HCT116 (cell line): ENCODE results near the gene CAST. TPM values are rescaled to one million over a fixed set of nuclear protein-coding genes. Genes with fewer than 3 reads are reported as not detected.
A peak's percentile ranks its signal among the peaks of the same experiment; 100 is the strongest.

ENCODE experiments used
- ATAC-seq: fragments of 200-7000 bp; cut with Tn5 transposase; 2 replicates; pipeline ENCODE4 v1.9.1; 2020; ENCODE audit warnings: mild to moderate bottlenecking, moderate library complexity
- BruUV-seq: library from RNA; stranded (reverse); fragments of 400-500 nt; replicated peaks from 2 replicates; lab custom pipeline; 2021; lab: Mats Ljungman, UMichigan
- CTCF ChIA-PET: fragments of 300-600 bp; sonication (Branson Sonifier 250); formaldehyde crosslinking; loops from one replicate; lab custom pipeline; 2021; ENCODE audit warnings: antibody characterized with exemption; lab: Charles Lee
- POLR2A ChIA-PET: fragments of 300-600, 350-600 bp; sonication (Branson Sonifier 250); formaldehyde crosslinking; loops from one replicate; lab custom pipeline; 2021; ENCODE audit warnings: antibody characterized with exemption; lab: Charles Lee
- RAD21 ChIA-PET, 2 experiments: fragments of 300-600 bp; sonication (Branson Sonifier 250); formaldehyde crosslinking; loops; one replicate each; lab custom pipeline; 2023; ENCODE audit warnings: low total read pairs in 2 of 2; ENCODE audit not compliant: uncharacterized antibody in 2 of 2, unreplicated experiment in 2 of 2, low non-redundant PET in 1 of 2; lab: Charles Lee
- DNase-seq: peaks from one replicate; pipeline ENCODE4 v3.0.0-alpha.2; 2010; ENCODE audit warnings: low read depth, low spot score
- H2AFZ ChIP-seq: fragments of 200-600 bp; shearing (Covaris generic), sonication (generic); 2 replicates; pipeline ENCODE4 v1.6.1; 2017; ENCODE audit warnings: low read depth, mixed run types, mixed read lengths, antibody characterized with exemption, low read length; ENCODE audit not compliant: poor library complexity, severe bottlenecking
- H3K27ac ChIP-seq: 2 replicates; pipeline ENCODE4 v1.5.1; 2012; ENCODE audit warnings: low read depth, low read length
- H3K27me3 ChIP-seq: fragments of 200-600 bp; sonication (generic); 2 replicates; pipeline ENCODE4 v1.6.1; 2016; ENCODE audit warnings: mixed run types, low read length, mixed read lengths; ENCODE audit not compliant: insufficient read depth
- H3K36me3 ChIP-seq, 2 experiments: fragments of 200-500 bp in 1 of 2; fragments of 200-600 bp in 1 of 2; sonication (Bioruptor generic) in 1 of 2; sonication (generic) in 1 of 2; 2 replicates each; pipeline versions ENCODE4 v1.5.1 to v1.6.1; 2014 to 2016; ENCODE audit warnings: low read length in 2 of 2, inconsistent platforms in 1 of 2, mixed read lengths in 1 of 2, mixed run types in 1 of 2; ENCODE audit not compliant: insufficient read depth in 2 of 2, control insufficient read depth in 1 of 2
- H3K4me1 ChIP-seq, 2 experiments: fragments of 200-600 bp in 1 of 2; sonication (generic) in 1 of 2; 2 replicates each; pipeline versions ENCODE4 v1.5.1 to v1.6.1; 2012 to 2017; ENCODE audit warnings: low read length in 2 of 2, inconsistent platforms in 1 of 2, mild to moderate bottlenecking in 1 of 2, mixed read lengths in 1 of 2, mixed run types in 1 of 2, moderate library complexity in 1 of 2; ENCODE audit not compliant: insufficient read depth in 2 of 2, control insufficient read depth in 1 of 2
- H3K4me2 ChIP-seq: fragments of 200-600 bp; sonication (generic); 2 replicates; pipeline ENCODE4 v1.6.1; 2017; ENCODE audit warnings: mixed run types, low read length, mixed read lengths
- H3K4me3 ChIP-seq, 2 experiments: fragments of 200-600 bp in 1 of 2; sonication (generic) in 1 of 2; replicated peaks in 1 of 2; 2 replicates each; pipeline ENCODE4 v1.5.1; 2011 to 2016; ENCODE audit warnings: low read length in 2 of 2, control low read depth in 1 of 2, low read depth in 1 of 2, mild to moderate bottlenecking in 1 of 2, mixed read lengths in 1 of 2, mixed run types in 1 of 2
- H3K79me2 ChIP-seq: fragments of 200-600 bp; sonication (generic); 2 replicates; pipeline ENCODE4 v1.6.1; 2017; ENCODE audit warnings: mild to moderate bottlenecking, mixed run types, low read length, moderate library complexity, mixed read lengths; ENCODE audit not compliant: insufficient read depth
- H3K9ac ChIP-seq: fragments of 200-600 bp; sonication (generic); 2 replicates; pipeline ENCODE4 v1.6.1; 2016; ENCODE audit warnings: low read length, mixed read lengths
- H3K9me2 ChIP-seq: fragments of 200-600 bp; sonication (generic), shearing (Covaris generic); 2 replicates; pipeline ENCODE4 v1.6.1; 2017; ENCODE audit warnings: mixed run types, mild to moderate bottlenecking, moderate library complexity; ENCODE audit not compliant: insufficient read depth
- H3K9me3 ChIP-seq, 2 experiments: fragments of 200-500 bp in 1 of 2; fragments of 200-600 bp in 1 of 2; sonication (Bioruptor generic) in 1 of 2; sonication (generic) in 1 of 2; 2 replicates each; pipeline ENCODE4 v1.6.1; 2014 to 2017; ENCODE audit warnings: low read length in 2 of 2, mixed read lengths in 2 of 2, inconsistent platforms in 1 of 2, low read depth in 1 of 2, mild to moderate bottlenecking in 1 of 2, mixed run types in 1 of 2, moderate library complexity in 1 of 2; ENCODE audit not compliant: control insufficient read depth in 1 of 2, insufficient read depth in 1 of 2
- H4K20me1 ChIP-seq: fragments of 200-600 bp; sonication (generic), shearing (Covaris generic); 2 replicates; pipeline ENCODE4 v1.6.1; 2017; ENCODE audit warnings: mixed run types, mild to moderate bottlenecking, moderate library complexity; ENCODE audit not compliant: insufficient read depth
- ATF3 ChIP-seq: IDR thresholded peaks from 2 replicates; pipeline ENCODE4 v1.6.1; 2012
- CBX3 ChIP-seq: IDR thresholded peaks from 2 replicates; pipeline ENCODE4 v1.6.1; 2012; ENCODE audit warnings: low read depth
- CEBPB ChIP-seq: IDR thresholded peaks from 2 replicates; pipeline ENCODE4 v1.6.1; 2012; ENCODE audit warnings: low read depth
- CTCF ChIP-seq, 3 experiments: fragments of 200-600 bp in 1 of 3; sonication (generic) in 1 of 3; IDR thresholded peaks in 2 of 3; conservative IDR thresholded peaks in 1 of 3; 2 replicates each; pipeline ENCODE4 v1.5.1; 2012 to 2017; ENCODE audit warnings: low read depth in 2 of 3, low read length in 2 of 3, antibody characterized with exemption in 1 of 3, borderline replicate concordance in 1 of 3, control low read depth in 1 of 3, mild to moderate bottlenecking in 1 of 3, mixed read lengths in 1 of 3, mixed run types in 1 of 3, moderate library complexity in 1 of 3; ENCODE audit not compliant: insufficient read depth in 1 of 3
- EGR1 ChIP-seq: IDR thresholded peaks from 2 replicates; pipeline ENCODE4 v1.6.1; 2012; ENCODE audit warnings: low read depth
- ELF1 ChIP-seq: IDR thresholded peaks from 2 replicates; pipeline ENCODE4 v1.6.1; 2012; ENCODE audit warnings: low read depth, borderline replicate concordance
- EZH2 ChIP-seq: fragments of 200-600 bp; sonication (generic); IDR thresholded peaks from 2 replicates; pipeline ENCODE4 v1.6.1; 2017; ENCODE audit warnings: antibody characterized with exemption, mixed run types
- EZH2phosphoT487 ChIP-seq: fragments of 200-600 bp; IDR thresholded peaks from 2 replicates; pipeline ENCODE4 v1.6.1; 2018; ENCODE audit warnings: antibody characterized with exemption, borderline replicate concordance
- JUND ChIP-seq: IDR thresholded peaks from 2 replicates; pipeline ENCODE4 v1.6.1; 2012
- MAX ChIP-seq: IDR thresholded peaks from 2 replicates; pipeline ENCODE4 v1.6.1; 2012
- POLR2AphosphoS5 ChIP-seq: IDR thresholded peaks from 2 replicates; pipeline ENCODE4 v1.6.1; 2011; ENCODE audit warnings: mild to moderate bottlenecking, low read depth, low read length, moderate library complexity
- RAD21 ChIP-seq: IDR thresholded peaks from 2 replicates; pipeline ENCODE4 v1.6.1; 2012; ENCODE audit warnings: low read depth, mild to moderate bottlenecking
- REST ChIP-seq: IDR thresholded peaks from 2 replicates; pipeline ENCODE4 v1.6.1; 2012; ENCODE audit warnings: low read depth
- SP1 ChIP-seq: IDR thresholded peaks from 2 replicates; pipeline ENCODE4 v1.6.1; 2012; ENCODE audit warnings: low read depth
- SRF ChIP-seq: IDR thresholded peaks from 2 replicates; pipeline ENCODE4 v1.6.1; 2012; ENCODE audit warnings: low read depth
- ZBTB33 ChIP-seq: IDR thresholded peaks from 2 replicates; pipeline ENCODE4 v1.6.1; 2011; ENCODE audit warnings: mild to moderate bottlenecking, low read length, moderate library complexity; ENCODE audit not compliant: insufficient replicate concordance; ENCODE audit errors: extremely low read depth
- ZFX ChIP-seq: fragments of 450-650 bp; IDR thresholded peaks from 2 replicates; pipeline ENCODE4 v1.6.1; 2017
- ZNF274 ChIP-seq: fragments of 200-500 bp; sonication (Bioruptor generic); IDR thresholded peaks from 2 replicates; pipeline ENCODE4 v1.6.1; 2014; ENCODE audit warnings: mild to moderate bottlenecking, low read depth, low read length, inconsistent platforms
- intact Hi-C: fragments of 100-400 bp; cut with micrococcal nuclease; formaldehyde crosslinking; loops from 2 replicates; pipeline ENCODE4 v1.10.0; 2022
- total RNA-seq: library from RNA; stranded (reverse); gene quantifications from one replicate; pipeline ENCODE4 v1.2.1, GENCODE V29; 2021; ENCODE audit not compliant: unreplicated experiment

The CAST gene
- total RNA-seq, 1 experiment from 2014 or later = 142 TPM

- H3K4me1 ChIP-seq = peaks cover 35 to 45% of the 10 kb centered on the region in 2 experiments
- peak overlapping the region; percentile 88 for H3K9ac ChIP-seq
- no TSS peak for BruUV-seq
- no peaks in the 10 kb centered on the region for H3K27me3 ChIP-seq
- ChIA-PET RAD21 (interaction anchor here in 1 of 2 experiments (2.8 kb wide), 1 partner anchor 88 kb away, joined by 9 read pairs; no protein-coding TSS in a partner anchor), POLR2A (interaction anchor here (0.7 to 1.5 kb wide), 5 partner anchors 12 to 41 kb away, joined by 3 to 5 read pairs (median 3); partner anchors contain the start of gene CAST), CTCF (interaction anchor here (1.1 kb wide), 1 partner anchor 89 kb away, joined by 3 read pairs; no protein-coding TSS in a partner anchor)
- intact Hi-C loops = loop anchor here (5.0 kb wide), 1 partner anchor 40 kb away; the partner anchor contains the start of gene CAST
- peak overlapping the region; percentile 84 for H3K27ac ChIP-seq
- H3K4me2 ChIP-seq = peak overlapping the region; percentile 83
- H3K9me3 ChIP-seq = no peaks in the 10 kb centered on the region
- H4K20me1 ChIP-seq = no peaks in the 10 kb centered on the region
- DNase-seq (peak; percentile 86), ATAC-seq (peak; percentile 87)
- peaks cover 46% of the 10 kb centered on the region for H3K79me2 ChIP-seq
- no peaks in the 10 kb centered on the region for H3K9me2 ChIP-seq
- peak overlapping the region; percentile 74 to 85 for H3K4me3 ChIP-seq
- no peak overlapping the region for H2AFZ ChIP-seq
- H3K36me3 ChIP-seq = no peaks in the 10 kb centered on the region
- peak; percentile 60; the same call in 1 of the 2 replicates for TF ChIP-seq EGR1
- peak; percentile 48; the same call in 1 of the 2 replicates for TF ChIP-seq SP1
- TF ChIP-seq REST = no peak
- no peak for TF ChIP-seq EZH2
- peak; percentile 51; the same call in 1 of the 2 replicates for TF ChIP-seq JUND
- no peak for TF ChIP-seq CTCF (IDR thresholded peaks at IDR 0.05 in 2 of 3, conservative IDR thresholded peaks at IDR 0.05 in 1 of 3; ENCODE audit: borderline replicate concordance in 1 of 3, insufficient read depth in 1 of 3, low read depth in 2 of 3, low read length in 2 of 3)
- peak; percentile 67; the same call in 1 of the 2 replicates for TF ChIP-seq CBX3
- peak; percentile 72 for TF ChIP-seq ZFX
- TF ChIP-seq ZNF274 = no peak
- no peak for TF ChIP-seq EZH2phosphoT487
- TF ChIP-seq ELF1 = no peak
- no peak for TF ChIP-seq SRF
- no peak for TF ChIP-seq CEBPB
- TF ChIP-seq MAX = peak; percentile 97
- TF ChIP-seq RAD21 = no peak
- TF ChIP-seq POLR2AphosphoS5 = peak; percentile 61
- TF ChIP-seq ATF3 = no peak
- no peak for TF ChIP-seq ZBTB33
These were observed 40.6 kb downstream of the CAST start for GRCh38 chr5:96702503-96703383.
